Activated naive CD4-positive, alpha-beta T cell (primary cell): Measurements from ENCODE around the gene ACVR1C.

Experiments used
- DNase-seq, 4 experiments: peaks; one replicate each; lab custom pipeline; 2025; lab: John Stamatoyannopoulos, UW

ACVR1C gene

DNA sequence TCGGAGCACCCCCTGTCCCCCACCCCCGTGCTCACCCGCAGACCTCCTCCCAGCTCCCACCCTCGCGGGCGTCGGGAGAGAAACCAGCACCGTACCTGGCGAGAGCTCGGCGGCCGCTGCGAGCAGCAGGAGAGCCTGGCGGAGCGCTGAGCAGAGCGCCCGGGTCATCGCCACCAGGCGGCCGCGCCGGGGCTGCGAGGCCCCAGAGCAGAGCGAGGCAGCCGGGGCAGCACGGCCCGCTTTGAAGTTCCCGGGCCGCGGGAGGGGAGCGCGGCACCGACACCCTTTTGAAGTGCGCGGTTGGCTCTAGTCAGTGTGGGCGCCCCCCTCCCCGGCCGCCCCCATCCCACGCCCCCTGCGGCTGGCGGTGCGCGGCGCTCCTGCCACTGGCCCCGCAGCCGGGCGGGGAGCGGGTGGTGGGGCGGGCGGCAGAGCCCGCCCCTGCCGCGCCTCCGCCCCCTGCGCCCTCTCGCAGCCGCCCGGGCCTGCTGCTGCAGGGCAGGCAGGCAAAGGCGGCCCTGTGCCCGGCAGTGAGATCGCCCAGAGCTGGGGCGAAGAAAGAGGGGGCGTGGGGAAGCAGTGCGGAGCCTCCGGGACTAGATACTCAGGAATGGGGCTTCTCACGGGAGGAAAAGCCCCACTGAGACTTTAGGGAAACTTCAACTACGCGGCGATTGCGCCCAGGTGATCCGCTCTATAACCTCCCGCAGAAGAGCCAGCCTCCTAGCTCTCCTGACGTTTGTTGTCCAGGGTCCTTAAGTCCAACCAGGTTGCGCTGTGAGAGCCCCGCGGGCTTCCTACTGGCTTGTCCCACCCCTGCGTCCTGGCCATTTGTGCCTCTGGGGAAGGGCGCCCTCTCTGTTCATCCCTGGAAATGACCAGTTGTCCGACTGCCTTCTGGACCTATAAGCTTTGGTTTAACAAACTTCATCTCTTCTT, at the start of gene ACVR1C:
Gene ACVR1C (minus strand): TSS at position 388 of the 939 bp plus-strand sequence. CDS start 220 bp downstream, at position 168.
- DNase-seq, result peak; percentile 13 to 70 (median 42)

DNA sequence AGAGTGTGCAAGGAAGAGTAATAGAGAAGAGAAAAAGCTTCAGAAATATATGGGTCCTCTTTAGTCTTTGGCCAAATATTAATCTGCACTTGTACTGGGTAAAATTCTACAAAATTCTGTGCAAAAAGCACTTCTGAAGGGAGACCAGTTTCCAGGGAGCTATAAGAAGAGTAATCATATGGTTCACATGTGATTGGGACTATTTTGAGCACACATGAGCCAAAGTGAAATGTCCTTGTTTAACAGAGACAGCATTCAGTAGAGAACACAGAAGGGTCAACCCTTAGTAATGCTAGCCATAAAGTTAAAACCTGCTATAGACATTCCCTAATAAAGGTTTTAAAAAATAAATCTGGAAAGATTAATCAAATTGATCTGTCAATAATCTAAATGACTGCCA, 49.3 kb upstream of the ACVR1C start:
- DNase-seq, result no peak

DNA sequence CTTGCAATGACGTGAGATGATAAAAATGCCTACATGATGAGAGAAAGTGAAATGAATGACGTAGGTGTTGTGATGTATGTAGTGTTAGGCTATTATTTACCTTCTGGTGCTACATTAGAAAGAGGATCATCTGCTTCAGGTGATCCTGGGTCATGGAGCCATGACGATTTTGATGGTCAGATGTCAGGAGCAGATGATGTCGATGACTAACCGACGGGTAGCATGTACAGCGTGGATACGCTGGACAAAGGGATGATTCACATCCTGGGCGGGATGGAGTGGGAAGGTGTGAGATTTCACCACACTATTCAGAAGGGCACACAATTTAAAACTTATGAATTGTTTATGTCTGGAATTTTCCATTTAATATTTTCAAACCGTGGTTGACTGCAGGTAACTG, 43.5 kb upstream of the ACVR1C start:
- DNase-seq, result no peak

DNA sequence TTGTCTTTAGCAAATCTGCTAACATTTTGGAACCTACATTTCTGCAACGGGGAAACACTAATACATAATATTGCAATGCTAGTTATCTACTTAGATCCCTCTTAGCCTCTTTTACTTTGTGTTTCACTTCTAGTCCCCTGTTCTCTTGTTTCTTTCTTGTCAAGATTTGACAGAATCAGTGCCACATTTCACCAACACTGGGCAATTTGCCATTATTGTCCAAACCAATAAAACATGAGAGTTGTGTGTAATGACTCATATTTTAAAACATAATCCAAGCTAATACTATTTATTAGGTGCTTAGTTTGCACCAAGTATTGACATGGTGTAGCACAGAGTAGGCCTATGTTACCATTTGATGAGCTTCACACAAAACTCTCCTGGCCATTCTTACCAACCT, 33.7 kb upstream of the ACVR1C start:
- DNase-seq, result no peak

DNA sequence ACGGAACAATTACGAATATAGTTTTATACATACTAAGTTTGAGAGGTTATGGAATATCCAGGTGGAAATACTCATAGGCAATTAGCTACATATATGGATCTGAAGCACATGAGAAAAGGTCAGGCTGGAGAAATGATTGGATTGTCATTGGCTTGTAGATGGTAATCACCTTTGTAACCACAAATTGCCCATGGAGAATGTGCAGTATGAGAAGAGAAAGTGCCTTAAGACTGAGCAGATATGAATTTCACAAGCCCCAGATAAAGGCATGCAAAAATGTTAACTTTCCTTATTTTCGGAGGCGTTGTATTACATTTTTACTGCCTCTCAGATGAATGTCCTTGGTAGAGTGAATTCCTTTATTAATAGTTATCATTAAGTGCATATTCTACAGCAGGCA, 33.1 kb upstream of the ACVR1C start:
- no peak for DNase-seq

DNA sequence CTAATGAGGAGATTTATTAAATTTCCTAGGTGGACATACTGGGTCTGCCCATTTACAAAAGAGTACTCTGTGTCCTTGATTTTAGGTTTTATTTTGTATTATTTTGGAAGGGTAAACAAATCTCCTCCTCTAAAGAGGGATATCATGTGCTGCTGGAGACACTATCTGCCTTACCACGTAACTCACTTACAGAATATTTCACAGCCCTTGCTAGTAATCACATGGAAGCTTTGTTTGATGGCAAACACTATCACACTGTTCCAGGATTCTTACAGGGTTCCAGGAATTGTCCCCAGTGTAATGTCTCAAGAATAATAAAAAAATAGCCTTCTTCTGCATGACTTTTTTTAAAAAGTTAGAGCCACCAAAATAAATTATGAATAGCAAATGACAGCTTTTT, 29.2 kb upstream of the ACVR1C start:
- DNase-seq, result no peak

DNA sequence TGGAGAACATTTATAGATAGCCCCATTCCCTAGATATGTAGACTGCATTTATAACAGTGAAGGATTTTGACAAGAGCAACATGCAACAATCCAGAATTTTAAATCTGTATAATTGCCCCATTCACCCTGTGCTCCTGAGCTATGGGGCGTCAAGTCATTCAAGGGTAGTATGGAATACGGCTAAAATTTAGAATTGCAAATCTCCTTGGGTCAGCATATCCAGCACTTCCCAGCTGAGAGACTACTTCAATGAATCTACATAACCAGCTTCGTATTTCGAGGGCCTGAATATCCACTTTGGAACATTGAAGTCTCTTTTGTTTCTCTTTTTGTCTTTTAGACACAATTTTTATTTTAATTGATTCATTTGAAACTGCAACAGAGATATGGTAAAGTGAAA, 28.4 kb upstream of the ACVR1C start:
- DNase-seq, result no peak

DNA sequence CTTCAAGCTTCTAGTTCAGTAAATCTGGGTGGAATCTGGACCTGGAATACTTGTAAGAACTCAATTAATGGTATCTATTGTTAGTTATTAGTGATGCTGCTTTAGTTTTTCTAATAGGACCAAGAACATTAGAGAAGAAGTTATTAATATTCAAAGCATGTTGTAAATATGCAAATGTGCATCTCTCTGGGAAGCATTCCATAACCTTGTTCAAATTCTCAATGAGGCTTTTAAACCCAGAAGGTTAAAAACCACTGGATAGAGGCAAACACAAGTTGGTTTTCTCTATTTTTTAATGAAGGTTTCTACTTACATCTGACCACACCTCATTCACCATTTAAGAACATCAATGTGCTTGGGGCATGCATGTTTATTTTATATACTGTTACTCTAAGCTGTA, 16.1 kb upstream of the ACVR1C start:
- no peak for DNase-seq

DNA sequence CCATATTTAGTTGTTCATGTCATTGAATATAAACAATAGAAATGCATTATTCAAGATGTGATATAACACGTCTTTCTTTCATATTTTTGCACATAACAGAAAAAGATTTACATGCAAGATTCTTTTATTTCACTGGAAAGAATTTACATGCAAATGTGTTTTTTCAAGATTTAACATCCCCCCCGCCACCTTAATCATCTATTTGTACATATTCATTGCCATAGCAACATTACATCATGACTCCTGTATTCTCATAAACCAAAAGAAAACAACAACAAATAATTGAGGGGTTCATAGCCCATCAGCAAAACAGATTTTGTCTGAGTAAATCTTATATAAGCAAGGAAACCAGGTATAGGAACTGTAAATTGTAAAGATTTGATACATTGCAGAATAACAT, 3.2 kb upstream of the ACVR1C start:
- DNase-seq, result no peak

DNA sequence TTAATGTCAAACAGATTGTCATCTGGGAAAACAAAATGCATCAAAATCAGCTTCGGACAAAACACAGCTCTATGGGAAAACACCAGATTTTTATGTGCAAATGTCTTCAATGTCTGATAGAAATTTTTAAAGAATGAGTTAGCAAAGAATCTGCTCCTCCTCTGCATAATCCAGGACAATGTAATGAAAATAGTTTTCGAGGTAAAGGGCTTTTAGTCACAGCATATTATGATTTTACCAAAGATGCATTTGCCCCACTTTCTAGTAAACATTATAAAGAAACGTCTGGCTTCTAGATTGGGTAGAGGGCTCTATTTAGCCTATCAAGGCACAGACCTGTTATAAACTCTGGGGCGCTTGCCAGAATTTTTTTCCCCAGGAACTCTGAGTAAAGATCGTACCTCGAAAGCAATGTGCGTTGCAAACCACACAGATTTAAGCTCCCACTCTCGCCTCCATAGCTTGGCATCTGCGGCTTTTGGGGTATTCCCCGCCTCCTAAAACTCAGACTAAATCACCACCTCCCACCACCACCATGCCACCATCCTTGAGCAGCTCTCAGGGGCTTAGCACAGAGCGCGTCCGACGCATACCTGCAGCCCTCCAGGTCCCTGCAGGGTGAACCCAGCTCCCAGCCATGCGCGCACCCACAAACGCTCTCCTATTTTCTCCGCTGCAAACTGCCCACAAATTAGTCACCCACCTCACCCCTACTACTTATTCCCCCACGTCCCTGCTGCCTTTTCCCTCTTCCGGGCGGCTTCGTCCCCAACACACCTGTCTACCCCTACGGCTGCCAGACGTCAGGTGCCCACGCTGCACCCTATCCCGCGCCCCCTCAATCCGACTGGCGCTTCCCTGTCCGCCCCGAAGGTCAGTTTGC, 829 bp downstream of the ACVR1C start:
- peak in 3 of 4 experiments; percentile 20 to 31 (median 22) for DNase-seq

DNA sequence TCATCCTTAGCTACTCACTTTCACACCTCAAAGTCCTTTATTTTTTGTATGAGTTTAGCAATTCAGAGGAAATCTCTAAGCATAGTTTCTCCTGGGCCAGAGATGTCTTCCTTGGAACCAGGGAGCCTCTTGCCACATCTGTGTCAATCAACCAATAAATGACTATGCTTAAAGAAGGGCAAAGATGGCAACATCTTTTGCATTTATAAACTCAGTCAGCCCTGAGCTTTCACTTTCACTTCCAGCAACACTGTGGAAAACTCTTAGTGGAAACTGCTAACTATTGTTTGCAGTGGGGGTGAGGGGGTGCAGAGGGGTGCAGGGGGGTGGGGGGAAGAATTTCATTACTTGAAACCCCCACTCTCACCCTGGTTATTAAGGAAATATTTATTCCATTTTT, 3.4 kb downstream of the ACVR1C start:
- no peak for DNase-seq

DNA sequence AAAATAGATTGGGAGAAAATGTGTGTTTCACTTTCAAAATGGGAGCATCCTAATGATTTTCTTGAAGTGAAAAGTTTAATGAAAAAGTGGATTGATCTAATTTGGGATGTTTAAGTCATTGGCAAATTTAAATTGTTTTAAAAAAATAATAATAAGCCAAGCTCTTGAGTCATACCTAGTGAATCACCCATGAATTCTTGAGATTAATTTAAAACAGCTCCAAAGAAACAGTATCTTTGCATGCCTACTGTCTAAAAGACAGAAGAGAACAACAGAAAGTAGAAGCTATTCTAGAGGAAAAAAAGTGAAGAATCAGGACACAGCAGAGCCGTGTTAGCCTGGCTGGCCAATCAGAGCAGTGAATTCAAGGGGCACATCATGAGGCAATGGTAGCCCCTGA, 7.7 kb downstream of the ACVR1C start:
- DNase-seq, result no peak

DNA sequence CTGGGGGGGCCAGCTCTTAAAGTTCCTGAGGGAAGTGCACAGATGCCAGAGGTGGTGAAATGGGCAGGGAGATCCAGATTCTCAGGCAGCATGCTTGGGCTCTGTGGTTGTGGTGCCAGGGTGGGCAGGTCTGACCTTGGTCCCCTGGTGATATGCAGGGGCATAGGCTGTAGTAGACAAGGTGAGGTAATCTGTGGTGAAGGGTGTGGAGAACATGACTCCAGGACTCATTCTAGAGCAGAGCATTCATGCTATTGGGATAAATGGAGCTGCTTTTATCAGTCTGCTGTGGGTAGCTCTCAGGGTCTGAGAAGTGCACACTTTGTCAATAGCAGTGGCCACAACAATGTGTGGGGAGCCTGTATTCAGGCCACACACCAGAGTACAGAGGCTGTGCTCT, 16.9 kb downstream of the ACVR1C start:
- DNase-seq, result no peak

DNA sequence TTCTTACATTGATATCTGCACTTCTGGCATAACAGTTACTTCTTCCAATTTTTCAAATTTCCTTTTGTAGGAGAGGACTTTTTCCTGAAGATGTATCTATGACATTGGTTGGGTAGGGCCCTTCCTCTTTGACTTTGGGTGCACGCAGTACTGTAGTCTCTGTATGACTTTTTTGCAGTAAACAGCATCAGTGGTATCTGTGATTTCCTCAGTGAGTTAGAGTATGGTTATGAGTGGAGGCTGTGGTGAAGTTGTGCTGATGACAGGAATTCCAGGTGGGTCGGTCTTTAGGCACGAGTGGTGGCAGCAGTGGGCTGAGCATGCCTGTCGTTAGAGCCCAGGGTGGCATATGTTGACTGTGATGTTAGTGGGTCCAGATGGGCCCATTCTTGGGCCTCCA, 17.6 kb downstream of the ACVR1C start:
- DNase-seq, result no peak

DNA sequence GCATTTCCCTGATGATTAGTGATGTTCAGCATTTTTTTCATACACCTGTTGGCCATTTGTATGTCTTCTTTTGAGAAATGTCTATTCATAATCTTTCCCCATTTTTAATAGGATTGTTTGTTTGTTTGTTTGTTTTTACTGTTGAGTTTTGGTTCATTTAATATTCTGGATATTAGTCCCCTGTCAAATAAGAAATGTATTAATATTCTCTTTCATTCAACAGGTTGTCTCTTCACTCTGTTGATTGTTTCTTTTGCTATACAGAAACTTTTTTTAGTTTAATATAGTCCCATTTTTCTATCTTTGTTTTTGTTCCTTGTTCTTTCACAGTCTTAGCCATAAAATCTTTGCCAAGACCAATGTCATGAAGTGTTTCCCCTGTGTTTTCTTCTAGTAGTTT, 22.1 kb downstream of the ACVR1C start:
- DNase-seq, result no peak

DNA sequence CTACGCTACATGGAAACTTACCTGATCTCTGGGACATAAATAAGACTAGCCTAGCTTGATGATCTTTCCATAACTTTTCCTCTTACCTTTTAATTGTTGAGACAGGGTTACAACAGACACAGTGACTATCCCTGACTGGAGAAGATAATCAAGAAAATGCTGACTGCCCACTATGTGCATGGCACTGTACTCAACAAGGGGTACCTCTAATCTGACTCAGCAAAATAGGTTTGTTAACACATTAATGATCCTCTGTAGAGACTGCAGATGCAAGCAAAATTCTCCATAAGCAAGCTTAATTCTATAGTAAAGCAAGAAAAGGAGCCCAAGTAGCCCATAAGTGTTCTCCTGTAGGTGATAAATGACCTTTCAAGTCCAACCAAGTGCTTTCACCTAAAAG, 25.5 kb downstream of the ACVR1C start:
- no peak for DNase-seq

DNA sequence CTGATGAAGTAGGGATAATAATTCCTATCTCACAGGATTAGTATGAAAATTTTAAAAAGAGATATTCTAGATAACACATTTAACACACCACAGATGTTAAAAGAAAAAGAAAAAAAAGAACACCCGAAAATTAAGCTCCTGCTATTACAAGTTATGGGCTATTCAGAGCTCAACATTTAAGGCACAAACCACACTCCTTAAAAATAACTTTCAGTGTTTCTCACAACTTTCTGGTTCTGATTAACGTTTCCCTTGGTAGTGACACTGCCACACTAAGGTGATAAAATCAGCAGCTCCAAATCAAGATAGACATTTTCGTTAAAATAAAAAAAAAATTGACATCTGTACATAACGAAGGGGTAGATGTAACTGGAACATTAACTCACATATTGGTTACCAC, 26.9 kb downstream of the ACVR1C start:
- DNase-seq, result no peak

DNA sequence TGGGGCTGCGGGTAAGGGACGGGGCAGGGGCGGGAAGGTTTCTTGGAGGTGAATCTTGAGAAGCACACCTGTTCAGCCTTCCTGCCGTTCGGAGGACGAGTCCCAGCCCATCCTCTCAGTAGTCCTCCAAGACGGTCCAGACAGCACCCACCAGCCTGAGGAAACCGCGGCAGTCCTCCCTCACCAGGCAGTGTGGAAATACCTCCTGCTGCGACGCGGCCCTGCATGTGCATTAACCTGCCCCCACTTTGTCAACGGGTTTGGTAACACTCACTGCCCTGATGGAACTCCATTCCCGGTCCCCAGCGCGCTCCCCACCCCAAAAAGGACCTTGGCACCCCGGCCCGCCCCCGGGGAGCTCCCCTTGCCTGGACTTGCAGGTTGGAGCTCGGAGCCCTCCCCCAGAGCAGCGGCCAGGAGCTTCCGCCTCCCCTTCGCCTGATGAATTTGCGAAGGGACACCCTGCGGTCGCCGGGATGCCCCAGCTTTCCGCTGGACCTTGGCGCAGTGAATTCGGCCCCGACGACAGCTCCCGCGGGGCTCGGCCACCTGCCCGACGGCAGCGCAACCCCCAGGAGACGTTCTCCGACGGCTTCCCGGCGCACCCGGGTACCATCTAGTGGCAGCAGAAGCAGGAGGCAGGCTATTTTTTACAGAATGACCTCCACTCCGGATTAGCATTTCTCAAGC, 31.5 kb downstream of the ACVR1C start:
- DNase-seq, result peak; percentile 9 to 51 (median 24)

DNA sequence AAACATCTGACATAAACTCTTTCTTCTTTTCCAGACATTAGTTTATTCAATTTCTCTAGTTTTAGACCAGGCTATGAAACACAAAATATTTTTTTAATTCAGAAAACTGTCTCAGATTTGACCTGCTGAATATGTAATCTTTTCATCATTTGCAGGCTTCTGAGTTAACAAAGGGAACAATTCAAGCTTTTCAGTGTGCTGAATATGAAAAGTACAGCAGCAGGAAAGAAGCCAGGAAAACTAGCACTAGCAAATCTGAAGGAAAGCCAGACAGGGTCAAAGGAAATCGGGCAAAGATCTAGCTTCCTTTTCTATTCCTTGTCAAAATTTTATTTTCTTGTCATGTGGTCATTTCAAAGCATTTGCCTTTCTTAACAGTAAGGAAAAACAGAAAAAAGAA, 35.3 kb downstream of the ACVR1C start:
- no peak for DNase-seq

DNA sequence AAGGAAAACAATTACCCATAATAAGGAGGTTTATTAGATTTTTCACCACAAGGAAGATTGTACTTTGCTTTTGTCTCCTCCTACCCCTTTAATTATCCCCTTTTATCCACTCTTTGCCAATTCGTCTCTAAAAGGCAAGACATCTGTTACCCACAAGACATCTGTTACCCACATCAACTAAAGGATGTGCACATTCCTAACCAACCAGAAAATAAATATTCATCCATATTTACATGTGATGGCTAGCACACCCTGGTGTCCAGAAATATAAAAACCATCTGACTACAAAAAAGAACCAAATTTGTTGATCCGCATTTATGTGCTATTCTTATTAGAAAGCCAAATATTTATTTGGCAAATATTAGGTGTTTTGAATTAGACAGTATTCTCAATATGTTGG, 35.7 kb downstream of the ACVR1C start:
- DNase-seq, result no peak

DNA sequence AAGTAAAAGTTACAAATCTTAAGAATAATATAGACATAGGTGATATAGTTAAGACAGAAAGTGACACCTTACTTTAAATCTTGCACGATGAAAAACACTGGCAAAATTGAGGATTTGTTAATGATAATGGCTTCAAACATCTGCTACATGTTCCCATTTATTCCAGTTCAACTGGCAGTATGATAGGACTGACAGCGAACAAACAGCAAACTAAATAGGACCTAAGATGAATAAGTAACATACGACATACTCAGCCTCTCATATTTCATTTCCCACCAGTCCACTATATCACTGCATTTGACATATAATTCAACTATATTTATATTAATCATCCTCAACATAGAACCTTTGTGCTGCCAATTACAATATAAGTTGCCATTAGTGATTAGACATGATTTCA, 36.3 kb downstream of the ACVR1C start:
- no peak for DNase-seq

DNA sequence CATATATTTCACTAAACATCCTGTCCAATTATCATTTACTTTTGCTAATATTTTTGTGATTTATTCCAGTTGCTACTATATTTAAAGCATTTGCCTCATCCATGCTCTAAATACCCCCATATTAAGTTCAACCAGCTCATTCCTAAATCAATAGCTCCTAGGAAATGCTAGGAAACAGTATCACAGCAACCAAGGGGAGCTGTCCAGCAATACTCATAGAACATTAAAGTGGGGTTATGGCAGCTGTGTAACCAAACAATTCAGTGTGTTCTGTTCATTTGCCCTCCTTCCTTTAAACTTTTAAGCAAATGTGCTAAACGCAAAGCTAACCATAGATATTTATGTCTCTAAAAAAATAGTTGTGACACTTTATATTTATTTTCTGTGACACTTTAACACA, 41.1 kb downstream of the ACVR1C start:
- no peak for DNase-seq
